Measurements from ENCODE around the gene FGFR2.

DNA sequence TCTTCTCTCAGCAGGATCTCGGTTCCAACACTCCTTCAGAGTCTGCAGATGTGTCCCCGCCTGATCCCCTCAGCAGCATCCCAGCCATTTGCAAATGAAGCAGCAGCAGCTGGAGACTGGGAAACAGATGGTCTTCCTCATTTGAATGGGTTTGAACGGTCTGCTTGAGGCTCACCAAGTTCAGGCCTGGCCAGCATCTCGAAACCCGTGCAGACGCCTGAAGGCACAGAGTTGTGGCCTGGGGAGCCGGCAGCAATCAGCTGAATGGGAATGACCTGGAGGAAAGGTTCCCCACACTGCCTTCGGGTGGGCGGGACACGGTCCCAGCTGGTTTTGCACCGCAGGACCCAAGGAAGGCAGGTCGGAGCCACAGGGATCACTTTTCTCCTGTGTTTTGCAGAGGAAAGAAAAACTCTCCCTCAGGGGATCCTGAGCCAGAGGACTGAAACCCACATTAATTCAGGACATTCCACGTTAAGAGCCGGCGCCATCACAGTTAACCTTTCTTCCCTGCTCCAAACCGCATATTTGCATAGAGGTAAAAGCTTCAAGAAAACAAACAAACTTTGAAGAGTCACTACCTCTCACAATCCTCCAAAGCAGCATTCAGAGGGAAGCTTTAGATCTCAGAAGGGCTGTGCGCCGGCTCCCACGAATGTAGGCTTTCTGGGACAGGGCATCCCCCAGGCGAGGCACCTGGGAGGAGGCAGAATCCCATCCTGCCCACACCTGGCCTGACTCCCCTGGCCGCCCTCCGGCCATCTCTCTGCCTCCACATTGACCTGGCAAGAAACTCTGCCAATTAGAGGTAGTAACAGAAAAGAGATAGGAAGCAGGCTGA is 17.7 kb downstream of the FGFR2 start:
- TF ChIP-seq, protein P1, sequence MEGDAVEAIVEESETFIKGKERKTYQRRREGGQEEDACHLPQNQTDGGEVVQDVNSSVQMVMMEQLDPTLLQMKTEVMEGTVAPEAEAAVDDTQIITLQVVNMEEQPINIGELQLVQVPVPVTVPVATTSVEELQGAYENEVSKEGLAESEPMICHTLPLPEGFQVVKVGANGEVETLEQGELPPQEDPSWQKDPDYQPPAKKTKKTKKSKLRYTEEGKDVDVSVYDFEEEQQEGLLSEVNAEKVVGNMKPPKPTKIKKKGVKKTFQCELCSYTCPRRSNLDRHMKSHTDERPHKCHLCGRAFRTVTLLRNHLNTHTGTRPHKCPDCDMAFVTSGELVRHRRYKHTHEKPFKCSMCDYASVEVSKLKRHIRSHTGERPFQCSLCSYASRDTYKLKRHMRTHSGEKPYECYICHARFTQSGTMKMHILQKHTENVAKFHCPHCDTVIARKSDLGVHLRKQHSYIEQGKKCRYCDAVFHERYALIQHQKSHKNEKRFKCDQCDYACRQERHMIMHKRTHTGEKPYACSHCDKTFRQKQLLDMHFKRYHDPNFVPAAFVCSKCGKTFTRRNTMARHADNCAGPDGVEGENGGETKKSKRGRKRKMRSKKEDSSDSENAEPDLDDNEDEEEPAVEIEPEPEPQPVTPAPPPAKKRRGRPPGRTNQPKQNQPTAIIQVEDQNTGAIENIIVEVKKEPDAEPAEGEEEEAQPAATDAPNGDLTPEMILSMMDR (IDR thresholded peaks at IDR 0.05): no peak
- no peak for TF ChIP-seq POLR2AphosphoS5 (IDR thresholded peaks at IDR 0.05; ENCODE audit: low read depth, low read length)
- no peak for TF ChIP-seq TCF7L2 (IDR thresholded peaks at IDR 0.05; ENCODE audit: low read depth, low read length)
- TF ChIP-seq, protein P2, sequence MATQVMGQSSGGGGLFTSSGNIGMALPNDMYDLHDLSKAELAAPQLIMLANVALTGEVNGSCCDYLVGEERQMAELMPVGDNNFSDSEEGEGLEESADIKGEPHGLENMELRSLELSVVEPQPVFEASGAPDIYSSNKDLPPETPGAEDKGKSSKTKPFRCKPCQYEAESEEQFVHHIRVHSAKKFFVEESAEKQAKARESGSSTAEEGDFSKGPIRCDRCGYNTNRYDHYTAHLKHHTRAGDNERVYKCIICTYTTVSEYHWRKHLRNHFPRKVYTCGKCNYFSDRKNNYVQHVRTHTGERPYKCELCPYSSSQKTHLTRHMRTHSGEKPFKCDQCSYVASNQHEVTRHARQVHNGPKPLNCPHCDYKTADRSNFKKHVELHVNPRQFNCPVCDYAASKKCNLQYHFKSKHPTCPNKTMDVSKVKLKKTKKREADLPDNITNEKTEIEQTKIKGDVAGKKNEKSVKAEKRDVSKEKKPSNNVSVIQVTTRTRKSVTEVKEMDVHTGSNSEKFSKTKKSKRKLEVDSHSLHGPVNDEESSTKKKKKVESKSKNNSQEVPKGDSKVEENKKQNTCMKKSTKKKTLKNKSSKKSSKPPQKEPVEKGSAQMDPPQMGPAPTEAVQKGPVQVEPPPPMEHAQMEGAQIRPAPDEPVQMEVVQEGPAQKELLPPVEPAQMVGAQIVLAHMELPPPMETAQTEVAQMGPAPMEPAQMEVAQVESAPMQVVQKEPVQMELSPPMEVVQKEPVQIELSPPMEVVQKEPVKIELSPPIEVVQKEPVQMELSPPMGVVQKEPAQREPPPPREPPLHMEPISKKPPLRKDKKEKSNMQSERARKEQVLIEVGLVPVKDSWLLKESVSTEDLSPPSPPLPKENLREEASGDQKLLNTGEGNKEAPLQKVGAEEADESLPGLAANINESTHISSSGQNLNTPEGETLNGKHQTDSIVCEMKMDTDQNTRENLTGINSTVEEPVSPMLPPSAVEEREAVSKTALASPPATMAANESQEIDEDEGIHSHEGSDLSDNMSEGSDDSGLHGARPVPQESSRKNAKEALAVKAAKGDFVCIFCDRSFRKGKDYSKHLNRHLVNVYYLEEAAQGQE (IDR thresholded peaks at IDR 0.05; ENCODE audit: insufficient read depth in 1 of 2, low read depth in 2 of 2, low read length in 1 of 2): no peak
- TF ChIP-seq SIN3A (IDR thresholded peaks at IDR 0.05; ENCODE audit: borderline replicate concordance, insufficient read depth, low read depth, low read length): no peak

Data from Panc1 (cell line).